HG03064 (cell line): ENCODE results near the gene GJC2.
A peak's percentile ranks its signal among the peaks of the same experiment; 100 is the strongest.

ENCODE experiments used
- ATAC-seq: cut with Tn5 transposase; IDR thresholded peaks from one replicate; pipeline ENCODE4 v1.9.1; 2021; ENCODE audit warnings: low read depth; ENCODE audit not compliant: unreplicated experiment

GJC2 gene

GRCh38 chr1:228156515-228156881 is 6.8 kb downstream of the GJC2 start:
- ATAC-seq, result no peak

DNA sequence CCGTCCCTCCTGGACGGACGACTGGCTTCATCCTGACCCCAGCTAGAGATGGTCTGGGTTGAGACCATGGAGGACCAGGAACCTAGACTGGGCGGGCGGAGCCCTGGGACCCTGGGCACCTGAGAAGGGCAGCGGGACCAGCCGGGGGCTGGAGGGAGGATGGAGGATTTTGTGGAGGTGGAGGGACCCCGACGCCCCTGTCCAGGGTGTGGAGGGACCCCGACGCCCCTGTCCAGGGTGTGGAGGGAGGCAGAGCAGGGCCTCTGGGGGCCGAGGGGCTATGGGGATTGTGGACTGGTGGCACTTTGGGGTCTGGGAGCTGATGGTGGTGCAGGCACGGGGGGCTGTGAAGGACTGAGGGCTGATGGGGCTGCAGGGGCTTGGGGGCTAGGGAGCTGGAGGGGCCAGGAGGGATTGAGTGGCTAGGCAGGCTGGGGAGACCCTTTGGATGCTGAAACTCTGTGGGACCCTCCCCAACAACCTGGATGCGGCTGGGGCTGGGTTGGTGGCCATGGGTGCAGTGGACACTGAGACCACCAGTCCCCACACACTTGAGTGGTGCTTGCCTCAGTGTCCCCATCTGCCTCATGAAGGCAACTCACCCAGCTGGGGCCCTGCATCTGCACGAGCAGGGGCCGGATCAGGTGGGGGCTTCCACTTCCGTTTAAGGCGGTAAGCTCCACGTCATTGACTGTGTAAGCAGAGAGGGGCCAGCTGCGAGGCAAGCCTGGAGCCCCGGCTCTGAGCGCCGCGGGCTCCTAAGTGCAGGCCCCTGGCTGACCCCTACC is 7.4 kb downstream of the GJC2 start:
- ATAC-seq, result no peak

- no peak for ATAC-seq
Measured at GRCh38 chr1:228157729-228158126, 8.0 kb downstream of the GJC2 start.

DNA sequence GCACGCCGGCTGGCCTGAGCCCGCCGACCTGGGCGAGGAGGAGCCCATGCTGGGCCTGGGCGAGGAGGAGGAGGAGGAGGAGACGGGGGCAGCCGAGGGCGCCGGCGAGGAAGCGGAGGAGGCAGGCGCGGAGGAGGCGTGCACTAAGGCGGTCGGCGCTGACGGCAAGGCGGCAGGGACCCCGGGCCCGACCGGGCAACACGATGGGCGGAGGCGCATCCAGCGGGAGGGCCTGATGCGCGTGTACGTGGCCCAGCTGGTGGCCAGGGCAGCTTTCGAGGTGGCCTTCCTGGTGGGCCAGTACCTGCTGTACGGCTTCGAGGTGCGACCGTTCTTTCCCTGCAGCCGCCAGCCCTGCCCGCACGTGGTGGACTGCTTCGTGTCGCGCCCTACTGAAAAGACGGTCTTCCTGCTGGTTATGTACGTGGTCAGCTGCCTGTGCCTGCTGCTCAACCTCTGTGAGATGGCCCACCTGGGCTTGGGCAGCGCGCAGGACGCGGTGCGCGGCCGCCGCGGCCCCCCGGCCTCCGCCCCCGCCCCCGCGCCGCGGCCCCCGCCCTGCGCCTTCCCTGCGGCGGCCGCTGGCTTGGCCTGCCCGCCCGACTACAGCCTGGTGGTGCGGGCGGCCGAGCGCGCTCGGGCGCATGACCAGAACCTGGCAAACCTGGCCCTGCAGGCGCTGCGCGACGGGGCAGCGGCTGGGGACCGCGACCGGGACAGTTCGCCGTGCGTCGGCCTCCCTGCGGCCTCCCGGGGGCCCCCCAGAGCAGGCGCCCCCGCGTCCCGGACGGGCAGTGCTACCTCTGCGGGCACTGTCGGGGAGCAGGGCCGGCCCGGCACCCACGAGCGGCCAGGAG is 8.6 kb downstream of the GJC2 start:
- no peak for ATAC-seq

- no peak for ATAC-seq
Measured at GRCh38 chr1:228159008-228159665, 9.4 kb downstream of the GJC2 start.

GRCh38 chr1:228160201-228160761 is 10.6 kb downstream of the GJC2 start:
- no peak for ATAC-seq

DNA sequence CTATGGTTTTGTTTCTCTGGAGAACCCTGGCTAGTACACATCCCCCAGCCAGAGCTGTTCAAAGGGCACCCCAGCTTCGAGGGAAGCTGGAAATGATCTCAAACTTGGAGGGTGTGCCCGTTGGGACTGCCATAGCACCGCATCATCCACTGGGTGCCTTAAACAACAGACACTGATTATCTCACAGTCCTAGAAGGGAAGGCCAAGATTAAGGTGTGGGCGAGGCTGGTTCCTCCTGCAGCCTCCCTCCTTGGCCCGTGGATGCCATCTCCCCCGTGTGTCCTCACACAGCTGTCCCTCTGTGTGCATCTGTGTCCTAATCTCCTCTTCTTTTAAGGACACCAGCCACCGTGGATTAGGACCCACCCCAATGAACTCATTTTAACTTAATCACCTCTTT is 11.6 kb downstream of the GJC2 start:
- no peak for ATAC-seq

DNA sequence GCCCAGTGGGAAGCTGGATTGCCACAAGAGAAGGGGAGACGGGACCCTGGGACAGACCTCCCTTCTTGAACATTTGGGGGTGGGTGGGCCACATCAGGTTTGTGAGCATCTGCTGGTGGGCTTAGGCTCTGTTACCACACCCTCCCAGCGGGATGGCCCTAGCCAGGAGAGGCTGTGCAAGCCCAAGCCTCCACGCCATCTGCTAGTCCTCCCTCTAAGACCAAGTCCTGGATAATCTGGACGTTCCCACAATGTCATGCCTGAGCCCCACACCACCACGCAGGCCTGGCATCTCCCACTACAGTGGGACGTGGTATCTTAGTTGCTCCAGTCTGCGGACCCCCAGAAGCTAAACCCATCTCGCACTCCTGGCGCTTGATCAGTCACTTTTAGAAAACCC is 12.1 kb downstream of the GJC2 start:
- ATAC-seq, result no peak

GRCh38 chr1:228162286-228163006 is 12.7 kb downstream of the GJC2 start:
- no peak for ATAC-seq

- ATAC-seq, result no peak
Measured at GRCh38 chr1:228163007-228163753, 13.4 kb downstream of the GJC2 start.

DNA sequence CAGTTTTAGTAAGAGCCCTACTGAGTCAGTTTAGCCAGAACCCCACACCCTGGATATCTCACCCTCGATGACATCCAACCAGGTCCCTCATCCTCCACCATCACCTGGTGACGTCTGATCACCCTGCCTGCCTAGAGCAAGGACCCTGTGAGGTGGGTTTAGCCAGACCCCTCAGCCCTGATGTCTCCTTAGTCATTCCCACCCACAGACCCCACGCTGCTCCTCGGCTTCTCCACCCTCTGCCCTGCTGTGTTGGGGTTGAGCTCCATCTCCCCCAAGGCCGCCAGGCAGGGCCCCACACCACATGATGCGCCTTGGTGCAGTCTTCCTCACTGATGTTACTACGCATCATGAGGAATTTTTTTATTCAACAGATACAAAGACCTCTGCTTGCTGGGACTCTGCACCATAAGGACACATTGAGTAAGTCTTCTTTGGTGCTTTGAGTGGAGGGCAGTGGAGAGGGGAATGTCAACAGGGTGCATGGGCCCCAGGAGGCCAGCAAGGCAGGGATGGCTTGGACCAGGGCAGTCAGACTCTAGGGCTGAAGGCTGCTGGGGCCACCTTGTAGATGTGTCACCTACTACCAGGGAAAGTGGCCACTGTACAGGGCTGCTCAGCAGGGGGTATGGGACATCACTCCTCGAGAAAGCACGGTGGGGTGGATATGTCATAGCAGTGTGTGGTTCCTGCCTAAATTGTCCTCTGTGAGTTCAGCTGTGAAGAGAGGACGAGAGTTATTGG is 14.2 kb downstream of the GJC2 start:
- no peak for ATAC-seq

- ATAC-seq, result no peak
Measured at GRCh38 chr1:228164561-228165371, 15.0 kb downstream of the GJC2 start.

- ATAC-seq, result peak; percentile 82
Measured at GRCh38 chr1:228165372-228166169, 15.8 kb downstream of the GJC2 start, which contains the start of gene IBA57. IBA57 (plus strand) TSS chr1:228165804; CDS start chr1:228165817, 13 bp downstream.

- peak; percentile 13 for ATAC-seq
Measured at GRCh38 chr1:228166170-228166936, 16.6 kb downstream of the GJC2 start.

GRCh38 chr1:228168563-228169270 is 19.0 kb downstream of the GJC2 start:
- ATAC-seq, result no peak

DNA sequence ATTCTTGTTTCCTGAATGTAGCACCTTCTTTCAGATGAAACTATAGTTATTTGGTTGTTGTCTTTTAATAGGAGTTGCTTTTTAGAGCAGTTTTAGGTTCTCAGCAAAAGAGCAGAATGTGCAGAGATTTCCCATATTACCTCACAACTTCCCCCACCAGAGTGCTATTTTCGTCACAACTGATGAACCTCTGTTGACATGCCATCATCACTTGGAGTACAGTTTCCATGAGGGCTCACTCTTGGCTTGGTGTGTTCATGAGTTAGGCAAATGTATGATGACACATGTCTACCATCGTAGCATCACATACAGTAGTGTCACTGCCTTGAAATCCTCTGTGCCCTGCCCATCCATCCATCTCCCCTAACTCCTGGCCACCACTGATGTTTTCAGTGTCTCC is 19.6 kb downstream of the GJC2 start:
- no peak for ATAC-seq
